Stimulated activated CD8-positive, alpha-beta memory T cell treated with anti-CD3 and anti-CD28 coated beads, Interleukin-12 subunit alpha, Interleukin-12 subunit beta, amount 100 ng/mL, for 24 hours (primary cell): Measurements from ENCODE around the gene SPARC.

Source experiments
- DNase-seq: peaks from one replicate; pipeline ENCODE4 v3.0.0-alpha.2; 2020; ENCODE audit errors: extremely low read depth

Gene SPARC

DNA sequence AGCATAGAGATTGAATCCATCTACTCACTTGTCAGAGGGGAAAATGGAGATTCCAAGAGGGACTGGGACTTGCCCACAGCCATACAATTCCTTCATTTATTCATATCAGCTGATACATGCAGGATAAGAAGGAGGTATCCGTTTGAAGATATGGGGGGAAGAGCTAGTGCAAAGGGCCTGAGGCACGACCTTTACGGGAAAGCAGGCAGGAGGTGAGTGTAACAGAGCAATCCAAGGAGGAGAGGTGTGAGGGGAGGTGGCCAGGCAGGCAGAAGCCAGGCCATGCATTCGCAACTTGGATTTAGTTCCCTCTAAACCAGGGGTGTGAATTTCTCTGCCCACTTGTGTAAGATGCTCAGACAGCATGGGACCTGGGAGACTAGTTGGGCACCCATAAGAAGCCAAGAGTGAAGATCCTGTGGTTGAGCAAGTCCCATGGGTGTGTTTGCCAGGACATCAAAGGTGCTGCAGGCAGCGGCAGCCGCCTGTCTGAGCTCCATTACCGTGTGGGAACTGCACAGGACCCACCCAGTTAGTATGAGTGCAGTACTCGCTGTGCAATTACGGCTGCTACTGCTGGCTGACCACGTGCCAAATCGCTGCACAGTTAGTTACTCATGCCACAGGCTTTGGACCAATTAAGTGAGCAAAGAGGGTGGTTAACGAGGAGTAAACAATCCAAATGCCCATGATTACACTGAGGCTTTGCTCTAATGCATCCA is 64.2 kb downstream of the SPARC start:
- no peak for DNase-seq

- no peak for DNase-seq
Observed at GRCh38 chr5:151620461-151620840, 66.3 kb downstream of the SPARC start.

DNA sequence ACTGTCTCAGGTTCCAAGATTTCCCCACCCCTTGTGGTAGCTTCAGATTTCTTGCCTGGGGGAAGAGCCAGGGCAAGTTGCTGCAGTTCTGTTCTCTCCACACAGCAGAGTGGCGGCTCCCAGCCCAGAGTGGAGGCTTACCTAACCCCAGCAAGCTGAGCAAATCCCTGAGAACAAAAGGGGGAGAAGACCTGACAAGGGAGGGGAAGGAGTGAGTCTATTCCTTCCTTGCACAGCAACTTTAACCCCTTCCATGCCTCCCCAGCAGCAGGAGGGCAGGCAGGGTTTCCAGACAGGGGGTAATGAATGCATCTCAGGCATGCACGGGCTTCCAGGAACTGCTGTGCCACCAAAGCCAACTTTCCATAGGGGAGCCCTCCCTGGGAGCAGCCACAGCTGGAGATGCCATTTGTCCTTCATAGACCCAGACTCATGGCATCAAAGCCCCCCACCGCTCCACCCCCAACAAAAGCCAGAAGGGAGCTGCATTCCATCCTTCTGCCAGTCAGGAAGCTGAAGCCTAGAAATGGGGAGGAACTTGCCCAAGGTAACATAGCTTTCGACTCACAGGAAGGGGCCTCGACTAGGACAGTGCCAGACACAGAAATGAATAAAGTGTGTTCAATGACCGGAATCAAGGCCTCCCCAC is 66.8 kb downstream of the SPARC start:
- DNase-seq: no peak

DNA sequence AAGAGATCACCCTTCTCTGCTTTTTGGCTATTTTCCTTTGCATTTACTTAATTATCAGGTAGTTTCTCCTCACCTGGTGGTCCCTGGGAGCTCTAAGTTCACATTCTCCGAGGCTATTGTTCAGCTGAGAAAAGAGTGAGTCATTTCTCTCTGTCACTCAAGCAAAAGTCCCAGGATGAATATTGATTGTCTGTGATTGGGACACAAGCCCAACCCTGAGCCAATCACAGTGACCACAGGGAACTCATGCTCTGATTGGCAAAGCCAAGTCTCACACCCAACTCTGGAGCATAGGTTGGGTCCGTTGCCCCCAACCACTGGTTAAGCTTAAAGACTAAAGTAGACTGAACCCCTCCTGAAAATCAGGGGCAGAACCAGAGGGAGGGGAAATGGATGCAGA is 67.8 kb downstream of the SPARC start:
- no peak for DNase-seq

GRCh38 chr5:151617841-151618710 is 68.6 kb downstream of the SPARC start:
- DNase-seq: no peak

- DNase-seq: no peak
Observed at GRCh38 chr5:151617383-151617840, 69.3 kb downstream of the SPARC start.

DNA sequence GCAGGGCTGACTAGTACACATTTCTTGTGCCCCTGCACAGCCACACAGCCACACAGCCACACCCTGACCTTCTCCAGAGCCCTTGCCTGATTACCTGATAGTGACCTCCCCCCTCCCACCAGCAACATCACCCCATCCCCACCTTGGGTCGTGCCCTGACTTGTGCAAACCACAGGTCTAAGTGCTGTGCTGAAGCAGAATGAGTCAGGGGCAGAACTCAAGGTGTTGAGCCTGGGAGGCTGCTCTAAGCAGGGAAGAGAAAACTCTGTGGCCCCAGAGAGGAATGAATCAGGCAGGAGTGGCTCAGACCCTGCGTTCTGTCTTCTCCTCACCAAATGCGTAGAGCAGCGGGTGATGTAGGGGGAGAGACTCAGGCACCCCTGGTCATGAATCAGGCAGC is 71.3 kb downstream of the SPARC start:
- DNase-seq: no peak

DNA sequence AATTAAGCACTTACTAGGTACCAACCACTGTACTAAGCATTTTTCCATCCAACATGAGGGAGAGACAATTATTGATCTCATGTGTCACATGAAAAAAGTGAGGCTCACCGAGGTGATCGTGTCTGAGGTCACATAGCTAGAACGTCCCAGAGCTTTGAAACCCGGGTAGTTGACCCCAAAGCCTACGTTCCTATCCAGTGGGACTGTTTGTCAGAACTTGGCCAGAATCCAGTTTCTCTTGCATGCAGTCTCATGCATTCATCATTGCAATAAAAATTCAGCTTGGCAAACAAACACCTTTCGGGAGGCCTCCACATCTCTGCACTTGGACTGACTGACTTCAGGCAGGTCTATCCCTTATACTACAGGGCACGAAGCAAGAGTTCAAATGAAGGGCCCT is 72.2 kb downstream of the SPARC start:
- no peak for DNase-seq

DNA sequence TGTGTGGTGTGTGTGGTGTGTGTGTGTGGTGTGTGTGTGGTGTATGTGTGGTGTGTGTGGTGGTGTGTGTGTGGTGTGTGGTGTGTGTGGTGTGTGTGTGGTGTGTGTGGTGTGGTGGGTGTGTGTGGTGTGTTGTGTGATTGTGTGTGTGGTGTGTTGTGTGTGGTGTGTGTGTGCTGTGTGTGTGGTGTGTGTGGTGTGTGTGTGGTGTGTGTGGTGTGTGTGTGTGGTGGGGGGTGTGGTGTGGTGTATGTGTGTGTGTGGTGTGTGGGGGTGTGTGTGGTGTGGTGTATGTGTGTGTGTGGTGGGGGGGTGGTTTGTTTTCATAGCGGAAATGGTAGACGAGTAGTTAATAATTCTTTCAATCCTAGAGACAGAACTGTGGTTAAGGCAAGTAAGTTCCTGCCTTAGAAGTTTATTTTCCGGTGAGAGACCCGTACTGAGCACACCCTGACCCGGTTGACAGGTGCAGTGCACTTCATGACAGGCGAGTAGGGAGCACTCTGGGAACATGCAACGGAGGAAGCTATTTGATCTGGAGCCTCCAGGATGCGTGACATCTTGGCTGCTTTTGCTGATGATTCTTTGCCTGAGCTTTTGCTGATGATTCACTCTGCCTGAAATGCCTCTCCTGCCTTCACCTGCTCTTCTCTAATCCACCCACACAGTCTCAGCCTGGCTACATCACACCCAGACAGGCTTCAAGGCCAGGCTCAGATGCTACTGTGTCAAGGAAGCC is 73.9 kb downstream of the SPARC start:
- no peak for DNase-seq

DNA sequence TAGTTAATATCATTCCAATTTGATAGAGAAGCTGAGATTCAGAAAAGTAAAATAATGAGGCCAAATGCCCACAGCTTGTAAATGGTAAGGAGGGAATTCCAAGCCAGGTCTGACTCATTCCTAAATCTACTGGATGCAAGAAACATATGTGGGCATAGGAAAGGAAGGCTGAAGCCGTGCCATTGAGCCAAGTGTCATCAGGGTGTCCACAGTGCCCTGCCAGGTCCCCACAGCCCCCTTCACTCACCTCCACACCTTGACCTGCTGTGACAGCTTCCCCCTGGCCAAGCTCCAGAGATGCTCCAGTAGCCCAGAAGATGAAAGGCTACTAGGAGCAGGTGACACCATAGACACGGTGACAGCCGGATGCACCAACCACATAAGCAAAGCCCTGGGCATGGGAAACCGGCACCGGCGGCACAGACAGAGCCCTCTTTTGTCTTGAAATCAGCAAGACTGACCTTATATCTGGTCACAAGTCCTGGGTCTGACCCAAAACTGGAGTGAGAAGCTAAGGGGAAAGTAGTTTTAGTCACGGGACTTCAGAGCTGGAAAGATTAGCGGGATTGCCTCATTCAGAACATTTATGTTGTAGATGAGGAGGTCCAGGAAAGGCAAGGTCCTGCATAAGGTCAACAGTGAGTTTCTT is 75.5 kb downstream of the SPARC start:
- no peak for DNase-seq
